ENCODE data around the gene HCRT. TPM values are rescaled to one million over a fixed set of nuclear protein-coding genes. Genes with fewer than 3 reads are reported as not detected.

The HCRT gene
- total RNA-seq, 1 donor from 2014 or later = not detected

- no peak overlapping the region for H3K4me3 ChIP-seq
- intact Hi-C loops (cut with DNase I) = no loop called here
- no peaks in the 10 kb centered on the region for H3K27me3 ChIP-seq
- no peak for TF ChIP-seq CTCF (IDR thresholded peaks at IDR 0.05)
- no peak for DNase-seq (ENCODE audit: low spot score in 2 of 2)
- H3K4me1 ChIP-seq = no peaks in the 10 kb centered on the region
- no peaks in the 10 kb centered on the region for H3K9me3 ChIP-seq
- H3K27ac ChIP-seq = no peak overlapping the region
- H3K36me3 ChIP-seq = no peaks in the 10 kb centered on the region
Measured at GRCh38 chr17:42167807-42168206, 17.4 kb downstream of the HCRT start.

- Histone ChIP-seq H3K36me3 (no peaks in the 10 kb centered on the region), H3K9me3 (no peaks in the 10 kb centered on the region), H3K4me3 (no peak overlapping the region), H3K27ac (no peak overlapping the region), H3K27me3 (no peaks in the 10 kb centered on the region), H3K4me1 (no peaks in the 10 kb centered on the region)
- no peak for DNase-seq (ENCODE audit: low spot score in 2 of 2)
- TF ChIP-seq CTCF (IDR thresholded peaks at IDR 0.05) = no peak
- intact Hi-C loops (cut with DNase I) = no loop called here
Measured at GRCh38 chr17:42166196-42166763, 19.0 kb downstream of the HCRT start.

- Histone ChIP-seq H3K27me3 (no peaks in the 10 kb centered on the region), H3K27ac (no peak overlapping the region), H3K4me1 (no peaks in the 10 kb centered on the region), H3K9me3 (no peaks in the 10 kb centered on the region), H3K4me3 (no peak overlapping the region), H3K36me3 (no peaks in the 10 kb centered on the region)
- no peak for TF ChIP-seq CTCF (IDR thresholded peaks at IDR 0.05)
- no peak for DNase-seq (ENCODE audit: low spot score in 2 of 2)
- intact Hi-C loops (cut with DNase I) = no loop called here
Measured at GRCh38 chr17:42165751-42166150, 19.5 kb downstream of the HCRT start.

- H3K27ac ChIP-seq = no peak overlapping the region
- intact Hi-C loops (cut with DNase I) = no loop called here
- no peak for DNase-seq (ENCODE audit: low spot score in 2 of 2)
- no peak overlapping the region for H3K4me3 ChIP-seq
- TF ChIP-seq CTCF (IDR thresholded peaks at IDR 0.05) = no peak
- H3K9me3 ChIP-seq = no peaks in the 10 kb centered on the region
- no peaks in the 10 kb centered on the region for H3K27me3 ChIP-seq
- H3K36me3 ChIP-seq = no peaks in the 10 kb centered on the region
- H3K4me1 ChIP-seq = no peaks in the 10 kb centered on the region
Measured at GRCh38 chr17:42163696-42164407, 21.4 kb downstream of the HCRT start.

GRCh38 chr17:42163113-42163512, 22.1 kb downstream of the HCRT start:
- H3K27me3 ChIP-seq = no peaks in the 10 kb centered on the region
- no peaks in the 10 kb centered on the region for H3K9me3 ChIP-seq
- intact Hi-C loops (cut with DNase I) = no loop called here
- DNase-seq (ENCODE audit: low spot score in 2 of 2) = no peak
- no peak overlapping the region for H3K27ac ChIP-seq
- H3K36me3 ChIP-seq = no peaks in the 10 kb centered on the region
- H3K4me1 ChIP-seq = no peaks in the 10 kb centered on the region
- H3K4me3 ChIP-seq = no peak overlapping the region
- peak in 1 of 3 experiments; percentile 11 for TF ChIP-seq CTCF (IDR thresholded peaks at IDR 0.05)

Measured in ascending aorta (tissue), 2 donors.